Measurements from ENCODE around the gene KLF14. TPM values are rescaled to one million over a fixed set of nuclear protein-coding genes. Genes with fewer than 3 reads are reported as not detected.
A peak's percentile ranks its signal among the peaks of the same experiment; 100 is the strongest.
"Not testable (repeated sequence)": the region's sequence is repeated elsewhere in the genome, so short reads cannot be mapped to it uniquely, and the experiment has no call there.

KLF14 gene
- 1 to 10 TPM in 2 of 4 donors, under 1 TPM in 1, not detected in 1; 0.72 to 1.4 (median 1.0) TPM for total RNA-seq

GRCh38 chr7:130733931-130734814, at the start of gene KLF14:
Gene KLF14, minus strand, starts transcription at chr7:130734207. Its CDS starts 174 bp downstream, at chr7:130734033.
- DNase-seq (ENCODE audit: low spot score) (no peak), ATAC-seq (ENCODE audit: low FRiP score) (peak; percentile 83)
- TF ChIP-seq CTCF (IDR thresholded peaks at IDR 0.05), result no peak

- ATAC-seq (ENCODE audit: low FRiP score) (no peak), DNase-seq (ENCODE audit: low spot score) (no peak)
- no peak for TF ChIP-seq CTCF (IDR thresholded peaks at IDR 0.05)
Observed at GRCh38 chr7:130781346-130781745, 47.3 kb upstream of the KLF14 start.

GRCh38 chr7:130777426-130777825, 43.4 kb upstream of the KLF14 start:
- no peak for TF ChIP-seq CTCF (IDR thresholded peaks at IDR 0.05)
- no peak for DNase-seq (ENCODE audit: low spot score)
- no peak for ATAC-seq (ENCODE audit: low FRiP score)

GRCh38 chr7:130772456-130772855, 38.4 kb upstream of the KLF14 start:
- ATAC-seq (ENCODE audit: low FRiP score); DNase-seq (ENCODE audit: low spot score): not testable (repeated sequence)

- DNase-seq (ENCODE audit: low spot score), result no peak
- TF ChIP-seq CTCF (IDR thresholded peaks at IDR 0.05), result no peak
- no peak for ATAC-seq (ENCODE audit: low FRiP score)
Observed at GRCh38 chr7:130768854-130769253, 34.8 kb upstream of the KLF14 start.

- not testable (repeated sequence) for ATAC-seq (ENCODE audit: low FRiP score); DNase-seq (ENCODE audit: low spot score)
Observed at GRCh38 chr7:130764569-130764968, 30.6 kb upstream of the KLF14 start.

- DNase-seq (ENCODE audit: low spot score) (no peak), ATAC-seq (ENCODE audit: low FRiP score) (no peak)
- TF ChIP-seq CTCF (IDR thresholded peaks at IDR 0.05), result no peak
Observed at GRCh38 chr7:130758429-130759056, 24.5 kb upstream of the KLF14 start.

- no peak for DNase-seq (ENCODE audit: low spot score)
- no peak for TF ChIP-seq CTCF (IDR thresholded peaks at IDR 0.05)
- ATAC-seq (ENCODE audit: low FRiP score), result no peak
Observed at GRCh38 chr7:130756316-130756715, 22.3 kb upstream of the KLF14 start.

Data from omental fat pad (tissue), 4 donors.